ENCODE data around the gene TRIM69. TPM values are rescaled to one million over a fixed set of nuclear protein-coding genes. Genes with fewer than 3 reads are reported as not detected.
A peak's percentile ranks its signal among the peaks of the same experiment; 100 is the strongest.

TRIM69 gene
- total RNA-seq, 1 experiment from 2014 or later: 6.7 TPM

DNA sequence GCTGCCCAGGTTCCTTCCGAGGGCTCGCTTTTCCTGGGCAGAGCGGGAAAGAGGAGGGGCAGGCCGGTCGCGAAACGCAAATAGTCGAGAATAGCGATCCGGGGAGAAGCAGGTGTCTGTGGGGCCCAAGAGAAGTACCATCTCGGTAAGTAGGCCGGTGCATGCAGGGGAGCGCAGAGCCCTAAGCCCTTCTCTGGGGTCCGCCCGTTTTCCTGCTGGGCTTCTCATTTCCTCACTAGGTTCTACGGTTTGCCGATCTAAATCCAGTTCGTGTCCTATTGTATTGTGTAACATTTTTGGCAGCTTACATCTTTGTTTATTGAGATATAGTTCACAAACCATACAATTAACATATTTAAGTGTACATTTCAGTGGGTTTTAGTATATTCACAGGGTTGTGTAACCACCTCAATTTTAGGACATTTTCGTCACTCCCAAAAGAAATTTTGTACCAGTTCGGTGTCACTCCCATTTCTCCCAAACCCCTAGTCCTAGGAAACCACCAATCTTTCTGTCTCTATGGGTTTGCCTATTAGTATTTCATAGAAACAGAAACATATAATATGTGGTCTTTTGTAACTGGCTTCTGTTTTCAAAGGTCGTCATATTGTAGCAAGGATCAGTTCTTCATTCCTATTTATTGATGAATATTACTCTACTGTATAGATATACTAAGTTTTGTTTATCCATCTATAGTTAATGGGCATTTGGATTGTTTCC lies 6.8 kb upstream of the TRIM69 start:
- Mint-ChIP-seq H3K27me3 (ENCODE audit: insufficient read depth, unreplicated experiment) (no peaks in the 10 kb centered on the region), H3K4me1 (ENCODE audit: low read depth, unreplicated experiment) (no peaks in the 10 kb centered on the region), H3K4me3 (ENCODE audit: unreplicated experiment) (peak overlapping the region; percentile 86), H3K36me3 (ENCODE audit: insufficient read depth, unreplicated experiment) (peaks cover 8% of the 10 kb centered on the region), H3K27ac (ENCODE audit: unreplicated experiment) (peak overlapping the region; percentile 97), H3K9me3 (ENCODE audit: unreplicated experiment) (no peaks in the 10 kb centered on the region)
- no peaks in the 10 kb centered on the region for H3K9me3 ChIP-seq
- peak overlapping the region; percentile 68 for H3K4me3 ChIP-seq (ENCODE audit: low read depth, low read length)
- H3K36me3 ChIP-seq (ENCODE audit: control insufficient read depth, insufficient read depth, low read length): no peaks in the 10 kb centered on the region
- POLR2A ChIA-PET: interaction anchor here (0.7 to 2.4 kb wide), 8 partner anchors 9 to 193 kb away, joined by 3 to 32 read pairs (median 4); partner anchors contain the start of genes B2M, EIF3J, PATL2 and SPG11
- peaks cover 3% of the 10 kb centered on the region; the same call in 1 of the 2 replicates for H3K4me1 ChIP-seq
- intact Hi-C loops (cut with micrococcal nuclease; ENCODE audit: unreplicated experiment): loop anchor here (2.0 kb wide), 1 partner anchor 67 kb away; the partner anchor contains the start of gene SPG11
- H3K27me3 ChIP-seq (replicated peaks; ENCODE audit: control insufficient read depth, insufficient read depth, low read length): no peaks in the 10 kb centered on the region
- TF ChIP-seq CTCF (IDR thresholded peaks at IDR 0.05; ENCODE audit: insufficient read depth in 1 of 2, low read depth in 1 of 2, low read length in 1 of 2, severe bottlenecking in 1 of 2, unreplicated experiment in 1 of 2): no peak
- BruUV-seq (replicated peaks): TSS peak; percentile 55
- no peak for DNase-seq
- CTCF ChIA-PET: interaction anchor here (1.0 to 1.9 kb wide), 4 partner anchors 9 to 66 kb away, joined by 3 to 30 read pairs (median 16); partner anchors contain the start of genes B2M, PATL2 and SPG11

DNA sequence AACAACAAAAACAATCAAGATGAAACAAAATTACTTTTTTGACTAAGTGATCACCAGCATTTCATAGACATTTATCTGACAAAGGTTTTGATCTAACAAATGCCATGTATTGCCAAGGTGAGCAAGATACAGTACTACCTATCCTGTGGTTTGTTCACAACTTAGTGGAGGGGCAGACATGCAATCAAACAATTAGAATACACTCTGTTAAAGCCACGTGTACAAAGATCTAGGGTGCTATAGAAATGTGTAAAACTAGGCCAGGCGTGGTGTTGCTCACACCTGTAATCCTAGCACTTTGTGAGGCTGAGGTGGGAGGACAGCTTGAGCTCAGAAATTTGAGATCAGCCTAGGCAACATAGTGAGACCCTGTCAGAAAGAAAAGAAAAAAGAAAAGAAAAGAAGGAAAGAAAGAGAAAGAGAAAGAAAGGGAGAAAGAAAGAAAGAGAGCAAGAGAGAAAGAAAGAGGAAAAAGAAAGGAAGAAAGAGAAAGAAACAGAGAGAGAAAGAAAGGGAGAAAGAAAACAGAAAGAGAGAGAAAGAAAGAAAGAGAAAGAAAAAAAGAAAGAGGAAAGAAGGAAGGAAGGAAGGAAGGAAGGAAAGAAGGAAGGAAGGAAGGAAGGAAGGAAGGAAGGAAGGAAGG lies 1.4 kb upstream of the TRIM69 start:
- no TSS peak for BruUV-seq (replicated peaks)
- intact Hi-C loops (cut with micrococcal nuclease; ENCODE audit: unreplicated experiment): loop anchor here (5.0 kb wide), 1 partner anchor 143 kb away; no protein-coding TSS in a partner anchor

More for the DNA sequence above, 1.4 kb upstream of the TRIM69 start:
- ChIA-PET POLR2A (interaction anchor here (0.6 kb wide), 1 partner anchor 202 kb away, joined by 3 read pairs; no protein-coding TSS in a partner anchor), CTCF (interaction anchor here (0.6 to 4.1 kb wide), 3 partner anchors 64 to 72 kb away, joined by 3 to 58 read pairs (median 4); partner anchors contain the start of gene SPG11)
- no peaks in the 10 kb centered on the region for H3K9me3 ChIP-seq
- no peaks in the 10 kb centered on the region for H3K27me3 ChIP-seq (replicated peaks; ENCODE audit: control insufficient read depth, insufficient read depth, low read length)
- H3K4me1 Mint-ChIP-seq (ENCODE audit: low read depth, unreplicated experiment): no peaks in the 10 kb centered on the region
- H3K27ac Mint-ChIP-seq (ENCODE audit: unreplicated experiment): no peak overlapping the region
- no peaks in the 10 kb centered on the region for H3K27me3 Mint-ChIP-seq (ENCODE audit: insufficient read depth, unreplicated experiment)
- no peaks in the 10 kb centered on the region for H3K36me3 Mint-ChIP-seq (ENCODE audit: insufficient read depth, unreplicated experiment)
- H3K4me3 ChIP-seq (ENCODE audit: low read depth, low read length): no peak overlapping the region
- DNase-seq: no peak
- no peaks in the 10 kb centered on the region for H3K4me1 ChIP-seq
- no peaks in the 10 kb centered on the region for H3K36me3 ChIP-seq (ENCODE audit: control insufficient read depth, insufficient read depth, low read length)
- no peak for TF ChIP-seq CTCF (IDR thresholded peaks at IDR 0.05; ENCODE audit: insufficient read depth in 1 of 2, low read depth in 1 of 2, low read length in 1 of 2, severe bottlenecking in 1 of 2, unreplicated experiment in 1 of 2)
- no peaks in the 10 kb centered on the region for H3K9me3 Mint-ChIP-seq (ENCODE audit: unreplicated experiment)
- H3K4me3 Mint-ChIP-seq (ENCODE audit: unreplicated experiment): no peak overlapping the region
